ENCODE data around the gene CAPG. TPM values are rescaled to one million over a fixed set of nuclear protein-coding genes. Genes with fewer than 3 reads are reported as not detected.

CAPG gene
- total and polyA plus RNA-seq, 10 of the 15 experiments (the other 5 are each of a cell fraction or from before 2014, with no cell fraction given), result 26.3 to 192 (median 100) TPM

DNA sequence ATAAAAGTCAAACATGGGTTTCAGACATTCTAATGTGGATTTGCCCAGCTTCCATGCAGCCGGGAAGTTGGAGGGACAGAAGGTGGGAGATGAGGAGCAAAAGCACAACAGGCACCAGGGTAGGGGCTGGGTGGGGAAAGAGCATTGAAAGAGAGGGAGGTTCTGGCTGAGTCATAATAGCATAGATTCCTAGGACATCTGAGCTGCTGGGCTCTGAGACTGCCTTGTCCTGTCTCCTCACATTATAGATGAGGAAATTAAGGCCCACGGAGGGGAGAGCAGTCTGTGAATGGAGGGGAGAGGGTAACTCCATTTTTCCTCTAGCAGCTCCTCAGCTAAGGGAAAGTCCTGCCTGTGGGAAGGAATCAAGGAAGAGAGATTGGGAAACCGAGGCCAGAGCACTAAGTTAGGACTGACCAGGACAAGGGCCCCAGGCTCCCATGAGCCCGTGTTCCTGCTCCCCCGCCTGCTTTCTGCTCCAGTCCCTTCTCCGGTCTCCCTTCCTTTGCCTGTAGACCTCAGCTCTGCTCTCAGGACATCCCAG lies 34.5 kb upstream of the CAPG start:
- no peaks in the 10 kb centered on the region for H4K20me1 ChIP-seq (ENCODE audit: control insufficient read depth, insufficient read depth)
- ChIA-PET RAD21 (ENCODE audit: unreplicated experiment) (interaction anchor here (0.6 kb wide), 1 partner anchor 513 kb away, joined by 3 read pairs; no protein-coding TSS in a partner anchor), SMC1A (ENCODE audit: uncharacterized antibody, unreplicated experiment) (no interaction called here), POLR2A (interaction anchor here (0.6 kb wide), 1 partner anchor 13 kb away, joined by 3 read pairs; no protein-coding TSS in a partner anchor), CTCF (no interaction called here)
- DNase-seq (ENCODE audit: low read depth, low spot score) (no peak), ATAC-seq (no peak), FAIRE-seq (no peak)
- no TSS peak for BruUV-seq (replicated peaks)
- H3K4me1 ChIP-seq (ENCODE audit: control insufficient read depth, insufficient read depth, low read length), result no peaks in the 10 kb centered on the region
- H3K36me3 ChIP-seq (ENCODE audit: control insufficient read depth in 2 of 2, insufficient read depth in 2 of 2, low read length in 1 of 2), result no peaks in the 10 kb centered on the region
- H3K4me2 ChIP-seq (ENCODE audit: control insufficient read depth, insufficient read depth), result no peak overlapping the region
- no peak overlapping the region for H2AFZ ChIP-seq (ENCODE audit: control insufficient read depth, low read depth, low read length)
- H3K9ac ChIP-seq (ENCODE audit: control insufficient read depth, insufficient read depth, low read length), result no peak overlapping the region
- H3K27ac ChIP-seq (ENCODE audit: control insufficient read depth, insufficient read depth), result no peak overlapping the region
- no peaks in the 10 kb centered on the region for H3K27me3 ChIP-seq (replicated peaks in 1 of 2; ENCODE audit: control insufficient read depth in 2 of 2, insufficient read depth in 2 of 2, low read length in 1 of 2)
- no peaks in the 10 kb centered on the region for H3K79me2 ChIP-seq (ENCODE audit: control insufficient read depth, insufficient read depth, low read length)
- 68% methylated on average over 6 of the region's 6 CpGs for WGBS (ENCODE audit: insufficient coverage, insufficient replicate concordance, low lambda C conversion rate, missing lambda C conversion rate)
- in situ Hi-C loops (cut with MboI), result no loop called here
- intact Hi-C loops (cut with micrococcal nuclease; ENCODE audit: unreplicated experiment), result no loop called here
- no peak overlapping the region for H3K4me3 ChIP-seq
- H3K9me3 ChIP-seq (replicated peaks; ENCODE audit: control insufficient read depth, insufficient read depth, low read length), result no peaks in the 10 kb centered on the region
- TF ChIP-seq BCL3 (IDR thresholded peaks at IDR 0.05; ENCODE audit: borderline replicate concordance, insufficient read depth, low read depth, low read length, poor library complexity, severe bottlenecking) (no peak), BMI1 (IDR thresholded peaks at IDR 0.05; ENCODE audit: borderline replicate concordance) (no peak), RBBP5 (conservative IDR thresholded peaks at IDR 0.05) (no peak), CBX3 (IDR thresholded peaks at IDR 0.05; ENCODE audit: borderline replicate concordance, low read depth) (no peak), NFYB (IDR thresholded peaks at IDR 0.05; ENCODE audit: insufficient read depth, low read depth, low read length) (no peak), NR2C2 (IDR thresholded peaks at IDR 0.05; ENCODE audit: borderline replicate concordance, control insufficient read depth, insufficient read length, low read depth) (no peak), SUZ12 (IDR thresholded peaks at IDR 0.05; ENCODE audit: unreplicated experiment) (no peak), SRF (IDR thresholded peaks at IDR 0.05; ENCODE audit: low read depth in 2 of 2, low read length in 2 of 2) (no peak), SIN3A (IDR thresholded peaks at IDR 0.05; ENCODE audit: low read depth, low read length) (no peak), PRDM15 (CRISPR knock-in tag; IDR thresholded peaks at IDR 0.05) (no peak), ZNF384 (IDR thresholded peaks at IDR 0.05; ENCODE audit: borderline replicate concordance, low read depth, low read length) (no peak), BCL11A (IDR thresholded peaks at IDR 0.05; ENCODE audit: low read depth, low read length) (no peak), MEF2A (IDR thresholded peaks at IDR 0.05; ENCODE audit: insufficient read depth, low read depth, low read length) (no peak), CREM (IDR thresholded peaks at IDR 0.05; ENCODE audit: low read depth) (no peak), STAT1 (conservative IDR thresholded peaks at IDR 0.05) (no peak), SMAD1 (IDR thresholded peaks at IDR 0.05; ENCODE audit: low read depth, partially characterized antibody) (no peak), BACH1 (IDR thresholded peaks at IDR 0.05; ENCODE audit: borderline replicate concordance) (no peak), GABPA (IDR thresholded peaks at IDR 0.05; ENCODE audit: low read depth) (no peak)
